ENCODE measurements around the gene LOXL4. TPM values are rescaled to one million over a fixed set of nuclear protein-coding genes. Genes with fewer than 3 reads are reported as not detected.
A peak's percentile ranks its signal among the peaks of the same experiment; 100 is the strongest.

The LOXL4 gene
- total RNA-seq, 1 experiment from 2014 or later: 1.3 TPM

DNA sequence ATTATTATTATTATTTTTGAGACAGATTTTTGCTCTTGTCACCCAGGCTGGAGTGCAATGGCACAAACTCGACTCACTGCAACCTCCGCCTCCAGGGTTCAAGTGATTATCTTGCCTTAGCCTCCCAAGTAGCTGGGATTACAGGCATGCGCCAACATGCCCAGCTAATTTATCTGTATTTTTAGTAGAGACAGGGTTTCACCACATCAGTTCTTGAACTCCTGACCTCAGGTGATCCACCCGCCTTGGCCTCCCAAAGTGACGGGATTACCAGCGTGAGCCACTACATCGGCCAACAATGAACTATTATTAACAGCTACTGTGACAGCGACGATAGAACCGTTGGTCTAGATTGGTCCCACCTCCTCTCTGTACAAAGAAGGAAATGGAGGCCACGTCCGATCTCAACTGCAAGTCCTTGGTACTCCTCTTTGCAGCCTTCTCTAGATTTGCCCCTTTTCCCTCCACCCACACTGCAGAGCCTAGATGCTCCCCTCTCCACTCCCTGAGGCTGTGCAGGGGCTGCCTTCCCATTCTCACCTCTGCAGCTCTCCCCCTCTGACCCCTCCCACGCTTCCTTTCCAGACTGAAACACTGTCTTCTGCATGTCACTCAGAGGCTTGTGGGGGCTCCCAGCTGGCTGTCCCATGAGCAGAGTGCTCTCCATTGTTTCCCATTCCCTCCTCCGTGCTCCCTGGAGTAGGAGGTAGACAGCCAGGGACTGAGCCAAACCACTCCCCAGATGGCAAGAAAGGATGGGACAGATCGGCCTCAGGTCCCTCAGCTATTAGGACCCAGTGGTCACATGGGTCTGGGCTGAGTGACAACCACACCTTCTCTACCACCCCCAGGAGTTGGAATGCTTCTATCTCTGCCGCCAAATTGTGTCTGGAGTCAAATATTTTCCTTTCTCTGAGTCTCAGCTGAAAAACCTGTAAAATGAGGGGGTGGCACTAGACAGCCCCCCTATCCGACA lies 2.3 kb downstream of the LOXL4 start:
- Histone ChIP-seq H3K4me1 (ENCODE audit: control insufficient read depth in 1 of 2, insufficient read depth in 2 of 2, low read length in 2 of 2) (peaks cover 40 to 74% of the 10 kb centered on the region in 2 experiments), H3K4me3 (replicated peaks in 1 of 2; ENCODE audit: low read depth in 1 of 2, low read length in 2 of 2) (no peak overlapping the region), H3K36me3 (ENCODE audit: control insufficient read depth in 1 of 2, insufficient read depth in 2 of 2, low read length in 2 of 2) (no peaks in the 10 kb centered on the region), H3K27me3 (ENCODE audit: insufficient read depth, low read length) (no peaks in the 10 kb centered on the region), H3K9me3 (ENCODE audit: control insufficient read depth in 1 of 2, insufficient read depth in 1 of 2, low read depth in 1 of 2, low read length in 2 of 2) (no peaks in the 10 kb centered on the region), H3K9ac (ENCODE audit: low read length) (no peak overlapping the region), H3K27ac (ENCODE audit: low read depth, low read length) (peak overlapping the region; percentile 19; the same call in 1 of the 2 replicates), H4K20me1 (ENCODE audit: insufficient read depth) (no peaks in the 10 kb centered on the region), H3K79me2 (ENCODE audit: insufficient read depth, low read length) (no peaks in the 10 kb centered on the region), H3K9me2 (ENCODE audit: insufficient read depth) (no peaks in the 10 kb centered on the region), H2AFZ (ENCODE audit: low read depth, low read length, poor library complexity, severe bottlenecking) (no peak overlapping the region), H3K4me2 (ENCODE audit: low read length) (peak overlapping the region; percentile 40)
- no TSS peak for BruUV-seq (replicated peaks)
- intact Hi-C loops (cut with micrococcal nuclease): loop anchor here (10.0 kb wide), 1 partner anchor 149 kb away; the partner anchor contains the start of gene PYROXD2
- ChIA-PET POLR2A (interaction anchor here (1.6 kb wide), 1 partner anchor 57 kb away, joined by 3 read pairs; no protein-coding TSS in a partner anchor), CTCF (interaction anchor here (1.8 to 4.0 kb wide), 2 partner anchors 43 to 44 kb away, joined by 13 to 36 read pairs; no protein-coding TSS in a partner anchor), RAD21 (ENCODE audit: low non-redundant PET in 1 of 2, low total read pairs in 2 of 2, uncharacterized antibody in 2 of 2, unreplicated experiment in 2 of 2) (no interaction called here)
- DNase-seq (ENCODE audit: low read depth, low spot score): no peak
- TF ChIP-seq SRF (IDR thresholded peaks at IDR 0.05; ENCODE audit: low read depth) (no peak), JUND (IDR thresholded peaks at IDR 0.05) (no peak), FOSL1 (IDR thresholded peaks at IDR 0.05; ENCODE audit: low read depth) (no peak), TCF7L2 (IDR thresholded peaks at IDR 0.05; ENCODE audit: borderline replicate concordance, extremely low read depth, insufficient read depth, insufficient read length) (no peak), RAD21 (IDR thresholded peaks at IDR 0.05; ENCODE audit: low read depth) (no peak), POLR2AphosphoS5 (IDR thresholded peaks at IDR 0.05; ENCODE audit: low read depth, low read length) (no peak), SP1 (IDR thresholded peaks at IDR 0.05; ENCODE audit: low read depth) (no peak), CBX3 (IDR thresholded peaks at IDR 0.05; ENCODE audit: low read depth) (no peak), ZFX (IDR thresholded peaks at IDR 0.05) (no peak), POLR2A (IDR thresholded peaks at IDR 0.05; ENCODE audit: borderline replicate concordance, extremely low read depth, insufficient read depth, insufficient read length) (no peak), CTCF (IDR thresholded peaks at IDR 0.05 in 2 of 3, conservative IDR thresholded peaks at IDR 0.05 in 1 of 3; ENCODE audit: borderline replicate concordance in 1 of 3, insufficient read depth in 1 of 3, low read depth in 2 of 3, low read length in 2 of 3) (no peak), ZNF274 (IDR thresholded peaks at IDR 0.05; ENCODE audit: low read depth, low read length) (no peak)
- TF ChIP-seq, protein P1, sequence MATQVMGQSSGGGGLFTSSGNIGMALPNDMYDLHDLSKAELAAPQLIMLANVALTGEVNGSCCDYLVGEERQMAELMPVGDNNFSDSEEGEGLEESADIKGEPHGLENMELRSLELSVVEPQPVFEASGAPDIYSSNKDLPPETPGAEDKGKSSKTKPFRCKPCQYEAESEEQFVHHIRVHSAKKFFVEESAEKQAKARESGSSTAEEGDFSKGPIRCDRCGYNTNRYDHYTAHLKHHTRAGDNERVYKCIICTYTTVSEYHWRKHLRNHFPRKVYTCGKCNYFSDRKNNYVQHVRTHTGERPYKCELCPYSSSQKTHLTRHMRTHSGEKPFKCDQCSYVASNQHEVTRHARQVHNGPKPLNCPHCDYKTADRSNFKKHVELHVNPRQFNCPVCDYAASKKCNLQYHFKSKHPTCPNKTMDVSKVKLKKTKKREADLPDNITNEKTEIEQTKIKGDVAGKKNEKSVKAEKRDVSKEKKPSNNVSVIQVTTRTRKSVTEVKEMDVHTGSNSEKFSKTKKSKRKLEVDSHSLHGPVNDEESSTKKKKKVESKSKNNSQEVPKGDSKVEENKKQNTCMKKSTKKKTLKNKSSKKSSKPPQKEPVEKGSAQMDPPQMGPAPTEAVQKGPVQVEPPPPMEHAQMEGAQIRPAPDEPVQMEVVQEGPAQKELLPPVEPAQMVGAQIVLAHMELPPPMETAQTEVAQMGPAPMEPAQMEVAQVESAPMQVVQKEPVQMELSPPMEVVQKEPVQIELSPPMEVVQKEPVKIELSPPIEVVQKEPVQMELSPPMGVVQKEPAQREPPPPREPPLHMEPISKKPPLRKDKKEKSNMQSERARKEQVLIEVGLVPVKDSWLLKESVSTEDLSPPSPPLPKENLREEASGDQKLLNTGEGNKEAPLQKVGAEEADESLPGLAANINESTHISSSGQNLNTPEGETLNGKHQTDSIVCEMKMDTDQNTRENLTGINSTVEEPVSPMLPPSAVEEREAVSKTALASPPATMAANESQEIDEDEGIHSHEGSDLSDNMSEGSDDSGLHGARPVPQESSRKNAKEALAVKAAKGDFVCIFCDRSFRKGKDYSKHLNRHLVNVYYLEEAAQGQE (IDR thresholded peaks at IDR 0.05; ENCODE audit: low read depth): no peak
- no peak for ATAC-seq
